Smooth muscle cell (in vitro differentiated cells): ENCODE results near the gene TBC1D1. TPM values are rescaled to one million over a fixed set of nuclear protein-coding genes. Genes with fewer than 3 reads are reported as not detected.

Source experiments
- DNase-seq: peaks from one replicate; lab custom pipeline; 2025; ENCODE audit not compliant: unreplicated experiment; lab: John Stamatoyannopoulos, UW
- H2AFZ ChIP-seq: fragments of 200-600 bp; sonication (generic); 2 replicates; pipeline ENCODE4 v1.6.0; 2016; ENCODE audit warnings: antibody characterized with exemption, low read depth, mild to moderate bottlenecking
- H3F3A ChIP-seq: fragments of 200-600 bp; sonication (generic); 2 replicates; pipeline ENCODE4 v1.6.0; 2017; ENCODE audit warnings: antibody characterized with exemption, low read depth
- H3K27ac ChIP-seq: fragments of 200-600 bp; sonication (generic); 2 replicates; pipeline ENCODE4 v1.5.1; 2016; ENCODE audit warnings: low read depth, mild to moderate bottlenecking
- H3K27me3 ChIP-seq: fragments of 200-600 bp; sonication (generic); 2 replicates; pipeline ENCODE4 v1.6.1; 2016; ENCODE audit warnings: low read depth, mild to moderate bottlenecking
- H3K36me3 ChIP-seq: fragments of 200-600 bp; sonication (generic); 2 replicates; pipeline ENCODE4 v1.5.1; 2016; ENCODE audit warnings: low read depth
- H3K4me1 ChIP-seq: fragments of 200-600 bp; sonication (generic); 2 replicates; pipeline ENCODE4 v1.5.1; 2016; ENCODE audit warnings: low read depth
- H3K4me2 ChIP-seq: fragments of 200-600 bp; sonication (generic); 2 replicates; pipeline ENCODE4 v1.6.0; 2016; ENCODE audit warnings: mild to moderate bottlenecking
- H3K4me3 ChIP-seq: fragments of 200-600 bp; sonication (generic); 2 replicates; pipeline ENCODE4 v1.5.1; 2016; ENCODE audit warnings: mild to moderate bottlenecking
- H3K79me2 ChIP-seq: fragments of 200-600 bp; sonication (generic); 2 replicates; pipeline ENCODE4 v1.6.0; 2016; ENCODE audit warnings: low read depth, mild to moderate bottlenecking
- H3K9ac ChIP-seq: fragments of 200-600 bp; sonication (generic); 2 replicates; pipeline ENCODE4 v1.6.0; 2016; ENCODE audit warnings: low read depth
- H3K9me3 ChIP-seq: fragments of 200-600 bp; sonication (generic); replicated peaks from 2 replicates; pipeline ENCODE4 v1.5.1; 2016; ENCODE audit warnings: low read depth
- H4K20me1 ChIP-seq: fragments of 200-600 bp; sonication (generic); 2 replicates; pipeline ENCODE4 v1.6.0; 2016; ENCODE audit warnings: low read depth
- WGBS: methylation state at CpG from one replicate; pipeline ENCODE4 v1.1.7; 2016; ENCODE audit warnings: low lambda C conversion rate; 5-methylcytosine and 5-hydroxymethylcytosine counted together
- polyA plus RNA-seq: library from polyadenylated mRNA; unstranded; fragments of >200 nt; fragmentation: Nextera tagmentation; extraction: Ambion mirVana; gene quantifications from 2 replicates; pipeline ENCODE4 v1.2.1, GENCODE V29; 2016
- total RNA-seq: library from RNA; depleted of rRNA; stranded (reverse); fragments of >200 nt; gene quantifications from 2 replicates; pipeline ENCODE4 v1.2.3, GENCODE V29; 2014
- TF ChIP-seq, protein P1 (sequence below): fragments of 200-600 bp; sonication (generic); IDR thresholded peaks from 2 replicates; pipeline ENCODE4 v1.5.1; 2017; ENCODE audit warnings: borderline replicate concordance, mild to moderate bottlenecking, antibody characterized with exemption; ENCODE audit not compliant: insufficient read depth, poor library complexity, severe bottlenecking

The TBC1D1 gene
- total and polyA plus RNA-seq, 2 experiments from 2014 or later: 81.5 to 117 TPM

- TF ChIP-seq, protein P1, sequence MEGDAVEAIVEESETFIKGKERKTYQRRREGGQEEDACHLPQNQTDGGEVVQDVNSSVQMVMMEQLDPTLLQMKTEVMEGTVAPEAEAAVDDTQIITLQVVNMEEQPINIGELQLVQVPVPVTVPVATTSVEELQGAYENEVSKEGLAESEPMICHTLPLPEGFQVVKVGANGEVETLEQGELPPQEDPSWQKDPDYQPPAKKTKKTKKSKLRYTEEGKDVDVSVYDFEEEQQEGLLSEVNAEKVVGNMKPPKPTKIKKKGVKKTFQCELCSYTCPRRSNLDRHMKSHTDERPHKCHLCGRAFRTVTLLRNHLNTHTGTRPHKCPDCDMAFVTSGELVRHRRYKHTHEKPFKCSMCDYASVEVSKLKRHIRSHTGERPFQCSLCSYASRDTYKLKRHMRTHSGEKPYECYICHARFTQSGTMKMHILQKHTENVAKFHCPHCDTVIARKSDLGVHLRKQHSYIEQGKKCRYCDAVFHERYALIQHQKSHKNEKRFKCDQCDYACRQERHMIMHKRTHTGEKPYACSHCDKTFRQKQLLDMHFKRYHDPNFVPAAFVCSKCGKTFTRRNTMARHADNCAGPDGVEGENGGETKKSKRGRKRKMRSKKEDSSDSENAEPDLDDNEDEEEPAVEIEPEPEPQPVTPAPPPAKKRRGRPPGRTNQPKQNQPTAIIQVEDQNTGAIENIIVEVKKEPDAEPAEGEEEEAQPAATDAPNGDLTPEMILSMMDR: no peak
- Histone ChIP-seq H3K27ac (peak overlapping the region; percentile 68), H4K20me1 (no peaks in the 10 kb centered on the region), H3F3A (peaks cover 20% of the 10 kb centered on the region), H3K9ac (no peak overlapping the region), H3K4me1 (peaks cover 27% of the 10 kb centered on the region), H2AFZ (no peak overlapping the region), H3K36me3 (no peaks in the 10 kb centered on the region), H3K9me3 (no peaks in the 10 kb centered on the region), H3K79me2 (no peaks in the 10 kb centered on the region), H3K4me2 (peak overlapping the region; percentile 58), H3K4me3 (no peak overlapping the region), H3K27me3 (no peaks in the 10 kb centered on the region)
- 79% methylated on average over 6 of the region's 6 CpGs for WGBS
- no peak for DNase-seq
Measured at GRCh38 chr4:38082021-38082420, 191.1 kb downstream of the TBC1D1 start.

GRCh38 chr4:38082424-38083385, 191.8 kb downstream of the TBC1D1 start:
- H3K4me3 ChIP-seq: no peak overlapping the region
- no peak overlapping the region for H3K9ac ChIP-seq
- peaks cover 27% of the 10 kb centered on the region for H3K4me1 ChIP-seq
- DNase-seq: no peak
- peak overlapping the region; percentile 58 for H3K4me2 ChIP-seq
- 59% methylated on average over 11 of the region's 11 CpGs for WGBS
- no peaks in the 10 kb centered on the region for H3K36me3 ChIP-seq
- H3K27me3 ChIP-seq: no peaks in the 10 kb centered on the region
- no peaks in the 10 kb centered on the region for H4K20me1 ChIP-seq
- no peak overlapping the region for H2AFZ ChIP-seq
- TF ChIP-seq, protein P1: no peak
- H3K27ac ChIP-seq: peak overlapping the region; percentile 68
- peaks cover 20% of the 10 kb centered on the region for H3F3A ChIP-seq
- H3K9me3 ChIP-seq: no peaks in the 10 kb centered on the region
- H3K79me2 ChIP-seq: no peaks in the 10 kb centered on the region

- H3K27ac ChIP-seq: peak overlapping the region; percentile 34
- WGBS: 41% methylated on average over 13 of the region's 13 CpGs
- no peak overlapping the region for H2AFZ ChIP-seq
- H3K4me2 ChIP-seq: peak overlapping the region; percentile 60
- H3K36me3 ChIP-seq: no peaks in the 10 kb centered on the region
- H3K4me3 ChIP-seq: no peak overlapping the region
- DNase-seq: no peak
- H3K9me3 ChIP-seq: no peaks in the 10 kb centered on the region
- H3F3A ChIP-seq: peaks cover 17% of the 10 kb centered on the region
- TF ChIP-seq, protein P1: no peak
- no peaks in the 10 kb centered on the region for H3K79me2 ChIP-seq
- peaks cover 26% of the 10 kb centered on the region for H3K4me1 ChIP-seq
- H4K20me1 ChIP-seq: no peaks in the 10 kb centered on the region
- no peak overlapping the region for H3K9ac ChIP-seq
- H3K27me3 ChIP-seq: no peaks in the 10 kb centered on the region
Measured at GRCh38 chr4:38084877-38085711, 194.2 kb downstream of the TBC1D1 start.
